Measurements from ENCODE around the gene PCDH17.

PCDH17 gene, protein sequence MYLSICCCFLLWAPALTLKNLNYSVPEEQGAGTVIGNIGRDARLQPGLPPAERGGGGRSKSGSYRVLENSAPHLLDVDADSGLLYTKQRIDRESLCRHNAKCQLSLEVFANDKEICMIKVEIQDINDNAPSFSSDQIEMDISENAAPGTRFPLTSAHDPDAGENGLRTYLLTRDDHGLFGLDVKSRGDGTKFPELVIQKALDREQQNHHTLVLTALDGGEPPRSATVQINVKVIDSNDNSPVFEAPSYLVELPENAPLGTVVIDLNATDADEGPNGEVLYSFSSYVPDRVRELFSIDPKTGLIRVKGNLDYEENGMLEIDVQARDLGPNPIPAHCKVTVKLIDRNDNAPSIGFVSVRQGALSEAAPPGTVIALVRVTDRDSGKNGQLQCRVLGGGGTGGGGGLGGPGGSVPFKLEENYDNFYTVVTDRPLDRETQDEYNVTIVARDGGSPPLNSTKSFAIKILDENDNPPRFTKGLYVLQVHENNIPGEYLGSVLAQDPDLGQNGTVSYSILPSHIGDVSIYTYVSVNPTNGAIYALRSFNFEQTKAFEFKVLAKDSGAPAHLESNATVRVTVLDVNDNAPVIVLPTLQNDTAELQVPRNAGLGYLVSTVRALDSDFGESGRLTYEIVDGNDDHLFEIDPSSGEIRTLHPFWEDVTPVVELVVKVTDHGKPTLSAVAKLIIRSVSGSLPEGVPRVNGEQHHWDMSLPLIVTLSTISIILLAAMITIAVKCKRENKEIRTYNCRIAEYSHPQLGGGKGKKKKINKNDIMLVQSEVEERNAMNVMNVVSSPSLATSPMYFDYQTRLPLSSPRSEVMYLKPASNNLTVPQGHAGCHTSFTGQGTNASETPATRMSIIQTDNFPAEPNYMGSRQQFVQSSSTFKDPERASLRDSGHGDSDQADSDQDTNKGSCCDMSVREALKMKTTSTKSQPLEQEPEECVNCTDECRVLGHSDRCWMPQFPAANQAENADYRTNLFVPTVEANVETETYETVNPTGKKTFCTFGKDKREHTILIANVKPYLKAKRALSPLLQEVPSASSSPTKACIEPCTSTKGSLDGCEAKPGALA (N-terminal part only)

DNA sequence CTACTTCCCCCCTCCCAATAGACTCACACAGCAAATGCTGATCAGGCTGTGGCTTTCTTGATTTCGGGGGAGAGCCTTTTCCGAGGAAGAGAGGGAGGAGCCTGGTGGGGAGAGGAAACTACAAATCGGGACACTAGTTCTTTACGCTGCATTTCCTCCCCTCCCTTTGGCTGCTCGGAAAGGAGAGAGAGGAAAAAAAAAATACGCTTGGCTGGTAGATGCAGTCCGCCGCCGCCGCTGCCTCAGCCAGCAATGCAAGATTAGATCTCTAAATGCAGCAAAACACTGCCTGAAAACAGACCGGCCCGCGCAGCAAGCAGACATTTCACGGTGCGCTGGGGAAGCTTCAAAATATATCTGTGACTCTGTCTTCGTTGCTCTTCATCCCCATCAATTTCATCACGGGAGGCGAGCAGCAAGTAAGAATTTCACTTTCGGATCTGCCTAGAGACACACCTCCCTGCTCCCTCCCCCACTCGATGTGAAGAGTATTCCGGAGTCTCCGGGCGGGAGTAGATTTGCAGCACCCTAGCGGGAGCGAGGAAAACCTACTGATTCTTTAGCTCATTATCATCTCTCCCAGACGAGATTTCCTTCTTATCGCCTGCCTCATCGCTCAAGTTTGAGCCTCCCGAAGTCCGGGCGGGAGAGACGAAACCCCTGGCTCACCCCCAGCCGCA, at the start of gene PCDH17:
PCDH17 (plus strand) TSS at position 149 of the 680 bp plus-strand sequence. CDS start 803 bp downstream, outside the sequence.
- no CpG with 5 or more reads among the region's 33 CpGs for WGBS (ENCODE audit: insufficient coverage, insufficient read length)
- DNase-seq (ENCODE audit: low read depth, low spot score) = no peak
- Histone ChIP-seq H3K27me3 (ENCODE audit: control insufficient read depth, insufficient read depth, low read length) (peaks cover 55% of the 10 kb centered on the region), H3K9me3 (ENCODE audit: control insufficient read depth, insufficient read depth, low read length) (no peaks in the 10 kb centered on the region), H3K4me1 (ENCODE audit: control insufficient read depth, insufficient read depth, low read length) (peaks cover 12% of the 10 kb centered on the region), H3K27ac (ENCODE audit: low read length) (no peak within 1 kb of the TSS), H3K36me3 (ENCODE audit: control insufficient read depth, insufficient read depth, low read length) (no peaks in the 10 kb centered on the region), H3K4me3 (ENCODE audit: low read length) (peak within 1 kb of the TSS; percentile 61; the same call in 1 of the 2 replicates)

DNA sequence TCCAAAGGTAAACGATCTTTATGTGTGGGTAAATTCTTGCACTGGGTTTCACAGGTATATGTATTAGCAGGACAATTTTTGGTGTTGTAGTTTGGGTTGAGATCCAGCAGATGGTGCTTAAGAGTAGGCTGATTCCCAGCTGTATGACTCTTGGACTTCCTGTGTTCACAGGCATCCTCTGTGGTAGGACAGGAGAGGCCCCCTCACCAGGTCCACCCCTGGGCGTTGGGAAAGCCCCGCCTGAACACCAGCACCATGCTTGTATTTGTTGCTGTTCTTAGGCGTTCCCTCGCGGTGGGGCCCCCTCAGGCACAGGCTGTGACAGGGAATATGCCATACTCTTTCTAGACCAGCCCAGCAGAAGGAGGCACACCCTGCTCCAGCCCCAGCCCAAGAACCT, 49.5 kb upstream of the PCDH17 start:
- WGBS (ENCODE audit: insufficient coverage, insufficient read length) = no CpG with 5 or more reads among the region's 6 CpGs
- Histone ChIP-seq H3K9me3 (ENCODE audit: control insufficient read depth, insufficient read depth, low read length) (no peaks in the 10 kb centered on the region), H3K4me3 (ENCODE audit: low read length) (no peak overlapping the region), H3K36me3 (ENCODE audit: control insufficient read depth, insufficient read depth, low read length) (no peaks in the 10 kb centered on the region), H3K4me1 (ENCODE audit: control insufficient read depth, insufficient read depth, low read length) (no peaks in the 10 kb centered on the region), H3K27me3 (ENCODE audit: control insufficient read depth, insufficient read depth, low read length) (no peaks in the 10 kb centered on the region), H3K27ac (ENCODE audit: low read length) (no peak overlapping the region)
- DNase-seq (ENCODE audit: low read depth, low spot score) = peak; percentile 29

DNA sequence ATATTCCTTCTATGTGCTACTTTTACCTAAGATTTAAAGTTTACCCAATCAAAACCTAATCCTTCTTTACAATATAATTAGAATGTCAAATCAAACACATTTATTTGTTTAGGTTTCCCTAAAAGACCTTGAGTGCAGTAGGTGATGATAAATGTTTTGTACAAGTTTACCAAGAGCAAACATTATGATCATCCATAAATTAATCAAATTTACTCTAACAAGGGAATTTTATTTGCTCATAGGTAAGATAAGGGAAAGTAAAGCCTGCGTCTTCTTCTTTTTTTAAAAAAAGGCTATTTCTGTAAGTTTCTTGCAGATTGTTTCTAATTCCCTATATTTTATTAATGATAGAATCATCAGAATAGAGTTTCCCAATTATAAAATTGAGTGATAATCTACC, 48.0 kb upstream of the PCDH17 start:
- no CpG with 5 or more reads among the region's 1 CpG for WGBS (ENCODE audit: insufficient coverage, insufficient read length)
- Histone ChIP-seq H3K9me3 (ENCODE audit: control insufficient read depth, insufficient read depth, low read length) (no peaks in the 10 kb centered on the region), H3K4me3 (ENCODE audit: low read length) (no peak overlapping the region), H3K27ac (ENCODE audit: low read length) (no peak overlapping the region), H3K36me3 (ENCODE audit: control insufficient read depth, insufficient read depth, low read length) (no peaks in the 10 kb centered on the region), H3K4me1 (ENCODE audit: control insufficient read depth, insufficient read depth, low read length) (no peaks in the 10 kb centered on the region), H3K27me3 (ENCODE audit: control insufficient read depth, insufficient read depth, low read length) (no peaks in the 10 kb centered on the region)
- no peak for DNase-seq (ENCODE audit: low read depth, low spot score)

DNA sequence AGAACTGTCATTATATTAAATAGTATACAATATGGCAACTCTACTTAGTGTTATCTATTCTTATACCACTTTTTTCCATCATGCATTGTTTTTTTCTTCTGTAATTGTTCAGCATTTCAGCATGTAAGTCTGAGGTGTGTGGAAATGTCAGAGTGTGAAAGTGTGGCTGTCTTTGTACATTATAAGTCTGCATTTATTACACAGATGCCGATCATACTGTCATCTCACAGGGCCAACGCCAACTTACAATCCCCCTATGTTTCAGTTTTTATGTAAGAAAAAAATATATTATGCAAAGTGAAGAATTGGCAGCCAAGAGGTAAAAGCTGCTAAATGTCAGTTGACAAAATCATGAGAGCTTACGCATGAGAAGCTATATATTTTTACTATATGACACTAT, 42.9 kb upstream of the PCDH17 start:
- Histone ChIP-seq H3K4me3 (ENCODE audit: low read length) (no peak overlapping the region), H3K36me3 (ENCODE audit: control insufficient read depth, insufficient read depth, low read length) (no peaks in the 10 kb centered on the region), H3K27me3 (ENCODE audit: control insufficient read depth, insufficient read depth, low read length) (no peaks in the 10 kb centered on the region), H3K9me3 (ENCODE audit: control insufficient read depth, insufficient read depth, low read length) (no peaks in the 10 kb centered on the region), H3K4me1 (ENCODE audit: control insufficient read depth, insufficient read depth, low read length) (no peaks in the 10 kb centered on the region), H3K27ac (ENCODE audit: low read length) (no peak overlapping the region)
- DNase-seq (ENCODE audit: low read depth, low spot score) = no peak
- WGBS (ENCODE audit: insufficient coverage, insufficient read length) = no CpG with 5 or more reads among the region's 3 CpGs

DNA sequence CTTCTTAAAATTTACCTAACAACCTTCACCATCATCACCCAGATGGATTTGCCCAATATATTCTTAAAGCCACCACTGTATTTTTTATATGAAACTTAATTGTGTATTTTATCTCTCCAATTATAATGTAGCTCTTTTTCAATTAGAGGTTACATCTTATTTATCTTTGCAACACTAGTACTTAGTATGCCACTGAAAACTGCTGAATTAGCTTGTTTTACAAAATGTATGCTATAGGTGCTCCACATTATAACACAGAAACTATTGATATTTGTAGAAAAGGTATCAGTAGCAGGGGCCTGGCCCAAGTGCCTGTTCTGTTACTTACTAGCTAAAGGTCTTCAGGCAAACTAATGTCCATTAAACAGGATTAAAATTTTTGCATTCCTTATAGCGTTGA, 35.8 kb upstream of the PCDH17 start:
- WGBS (ENCODE audit: insufficient coverage, insufficient read length) = no CpG with 5 or more reads among the region's 1 CpG
- DNase-seq (ENCODE audit: low read depth, low spot score) = no peak
- Histone ChIP-seq H3K27me3 (ENCODE audit: control insufficient read depth, insufficient read depth, low read length) (no peaks in the 10 kb centered on the region), H3K36me3 (ENCODE audit: control insufficient read depth, insufficient read depth, low read length) (no peaks in the 10 kb centered on the region), H3K4me3 (ENCODE audit: low read length) (no peak overlapping the region), H3K9me3 (ENCODE audit: control insufficient read depth, insufficient read depth, low read length) (no peaks in the 10 kb centered on the region), H3K27ac (ENCODE audit: low read length) (no peak overlapping the region), H3K4me1 (ENCODE audit: control insufficient read depth, insufficient read depth, low read length) (no peaks in the 10 kb centered on the region)

DNA sequence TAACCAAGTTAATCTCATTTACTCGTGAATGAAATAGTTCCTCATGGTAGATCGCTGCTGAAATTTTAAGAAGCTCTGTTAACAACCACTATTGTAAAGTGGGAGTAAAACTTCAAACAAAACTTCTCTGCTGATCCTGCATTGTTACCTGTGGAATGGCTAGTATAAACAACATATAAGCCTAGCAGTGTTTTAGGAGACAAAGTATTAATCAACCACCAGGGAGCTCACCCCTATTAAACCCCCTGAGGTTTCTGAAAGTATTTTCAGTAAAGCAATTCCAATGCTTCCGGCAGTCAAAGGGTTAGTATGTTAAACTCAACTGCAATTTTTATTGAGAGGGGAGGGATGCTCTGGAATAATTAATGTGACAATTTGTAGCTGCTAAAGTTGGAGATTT, 30.0 kb upstream of the PCDH17 start:
- Histone ChIP-seq H3K27ac (ENCODE audit: low read length) (no peak overlapping the region), H3K4me3 (ENCODE audit: low read length) (no peak overlapping the region), H3K36me3 (ENCODE audit: control insufficient read depth, insufficient read depth, low read length) (no peaks in the 10 kb centered on the region), H3K4me1 (ENCODE audit: control insufficient read depth, insufficient read depth, low read length) (no peaks in the 10 kb centered on the region; the same call in 1 of the 2 replicates), H3K9me3 (ENCODE audit: control insufficient read depth, insufficient read depth, low read length) (no peaks in the 10 kb centered on the region), H3K27me3 (ENCODE audit: control insufficient read depth, insufficient read depth, low read length) (no peaks in the 10 kb centered on the region)
- no CpG with 5 or more reads among the region's 3 CpGs for WGBS (ENCODE audit: insufficient coverage, insufficient read length)
- no peak for DNase-seq (ENCODE audit: low read depth, low spot score)

DNA sequence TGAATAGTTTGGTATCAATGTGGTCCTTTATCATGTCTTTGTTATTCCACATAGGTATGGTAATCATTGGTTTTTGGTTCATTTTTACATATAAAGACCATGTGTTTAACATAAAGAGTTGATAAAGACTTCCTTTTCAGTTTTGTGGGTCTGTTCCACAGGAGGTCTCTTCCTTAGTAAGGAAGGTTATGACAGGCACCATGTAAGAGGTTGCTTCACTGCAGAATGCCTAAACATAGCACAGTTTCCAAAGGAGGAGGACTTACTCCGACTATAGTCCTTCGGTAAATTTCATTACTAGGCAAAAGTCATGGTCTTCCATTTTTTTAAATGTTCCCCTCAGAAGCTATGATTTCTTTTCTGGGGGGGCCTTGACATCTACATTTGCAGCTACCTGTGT, 27.1 kb upstream of the PCDH17 start:
- no CpG with 5 or more reads among the region's 2 CpGs for WGBS (ENCODE audit: insufficient coverage, insufficient read length)
- H3K27ac ChIP-seq (ENCODE audit: low read length) = no peak overlapping the region
- no peak for DNase-seq (ENCODE audit: low read depth, low spot score)
- H3K4me3 ChIP-seq (ENCODE audit: low read length) = no peak overlapping the region
- no peaks in the 10 kb centered on the region for H3K27me3 ChIP-seq (ENCODE audit: control insufficient read depth, insufficient read depth, low read length)
- H3K4me1 ChIP-seq (ENCODE audit: control insufficient read depth, insufficient read depth, low read length) = no peaks in the 10 kb centered on the region; the same call in 1 of the 2 replicates
- H3K36me3 ChIP-seq (ENCODE audit: control insufficient read depth, insufficient read depth, low read length) = no peaks in the 10 kb centered on the region
- no peaks in the 10 kb centered on the region for H3K9me3 ChIP-seq (ENCODE audit: control insufficient read depth, insufficient read depth, low read length)

DNA sequence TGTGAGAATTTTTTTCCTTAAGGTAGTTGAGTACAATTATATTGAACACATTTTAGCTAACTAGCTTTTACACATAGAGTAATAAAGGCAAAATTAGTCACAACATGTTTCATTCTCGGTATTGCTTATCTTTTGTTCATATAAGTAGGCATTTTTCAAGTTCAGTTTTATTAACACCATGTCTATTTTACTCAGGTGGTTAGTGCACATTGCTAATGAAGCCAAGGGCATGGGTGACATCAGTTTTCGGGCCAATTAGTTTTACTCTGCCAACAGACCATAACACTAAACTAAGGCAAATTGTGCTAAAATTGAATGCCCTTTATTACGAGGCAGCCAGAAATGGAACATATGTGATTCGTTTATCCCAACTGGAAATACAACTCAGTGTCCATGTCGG, 19.6 kb upstream of the PCDH17 start:
- DNase-seq (ENCODE audit: low read depth, low spot score) = no peak
- no peaks in the 10 kb centered on the region for H3K4me1 ChIP-seq (ENCODE audit: control insufficient read depth, insufficient read depth, low read length)
- H3K27ac ChIP-seq (ENCODE audit: low read length) = no peak overlapping the region
- no peaks in the 10 kb centered on the region for H3K9me3 ChIP-seq (ENCODE audit: control insufficient read depth, insufficient read depth, low read length)
- H3K27me3 ChIP-seq (ENCODE audit: control insufficient read depth, insufficient read depth, low read length) = no peaks in the 10 kb centered on the region
- H3K36me3 ChIP-seq (ENCODE audit: control insufficient read depth, insufficient read depth, low read length) = no peaks in the 10 kb centered on the region
- no peak overlapping the region for H3K4me3 ChIP-seq (ENCODE audit: low read length)
- no CpG with 5 or more reads among the region's 5 CpGs for WGBS (ENCODE audit: insufficient coverage, insufficient read length)

DNA sequence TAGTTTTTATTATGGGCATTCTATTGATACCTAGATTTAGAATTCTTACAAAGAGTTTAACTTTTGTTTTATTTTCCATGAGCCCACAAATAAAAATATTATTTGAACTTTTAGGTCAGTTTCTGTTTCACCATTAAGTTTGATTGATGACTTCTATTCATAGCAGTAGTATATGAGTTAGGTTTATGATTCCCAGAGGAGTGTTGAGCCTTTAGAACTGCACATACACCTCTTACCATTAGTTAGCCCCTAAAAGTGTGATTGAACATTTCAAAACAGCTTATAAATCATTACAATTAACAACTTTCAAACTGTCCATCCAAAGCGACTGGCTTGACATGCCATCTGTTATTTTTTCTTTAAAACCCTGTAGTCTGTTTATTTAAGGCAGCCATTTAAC, 19.0 kb upstream of the PCDH17 start:
- Histone ChIP-seq H3K27ac (ENCODE audit: low read length) (no peak overlapping the region), H3K27me3 (ENCODE audit: control insufficient read depth, insufficient read depth, low read length) (no peaks in the 10 kb centered on the region), H3K4me3 (ENCODE audit: low read length) (no peak overlapping the region), H3K4me1 (ENCODE audit: control insufficient read depth, insufficient read depth, low read length) (no peaks in the 10 kb centered on the region), H3K36me3 (ENCODE audit: control insufficient read depth, insufficient read depth, low read length) (no peaks in the 10 kb centered on the region), H3K9me3 (ENCODE audit: control insufficient read depth, insufficient read depth, low read length) (no peaks in the 10 kb centered on the region)
- WGBS (ENCODE audit: insufficient coverage, insufficient read length) = no CpG with 5 or more reads among the region's 1 CpG
- DNase-seq (ENCODE audit: low read depth, low spot score) = no peak
